GM18508 (cell line): ENCODE measurements around the gene TAP2.

Experiments used
- ATAC-seq: cut with Tn5 transposase; IDR thresholded peaks from one replicate; pipeline ENCODE4 v1.9.1; 2021; ENCODE audit warnings: moderate number of reproducible peaks; ENCODE audit not compliant: insufficient read depth, unreplicated experiment

Gene TAP2

GRCh38 chr6:32854376-32855178 lies 16.0 kb upstream of the TAP2 start:
- no peak for ATAC-seq

GRCh38 chr6:32853541-32854375 lies 15.2 kb upstream of the TAP2 start, which contains the start of the genes PSMB9 and TAP1:
TSS of gene PSMB9 (plus strand) at chr6:32854192. CDS start at chr6:32854230, 38 bp downstream.
TSS of gene TAP1 (minus strand) at chr6:32853704. CDS start at chr6:32853636, 68 bp downstream.
- ATAC-seq, result peak; percentile 34

- no peak for ATAC-seq
Observed at GRCh38 chr6:32852844-32853540, 14.5 kb upstream of the TAP2 start.

- ATAC-seq, result no peak
Observed at GRCh38 chr6:32852018-32852843, 13.7 kb upstream of the TAP2 start.

GRCh38 chr6:32851025-32851424 lies 12.5 kb upstream of the TAP2 start:
- no peak for ATAC-seq

- ATAC-seq, result no peak
Observed at GRCh38 chr6:32849126-32849525, 10.6 kb upstream of the TAP2 start.

GRCh38 chr6:32847795-32848194 lies 9.3 kb upstream of the TAP2 start:
- ATAC-seq, result no peak

- ATAC-seq, result no peak
Observed at GRCh38 chr6:32847004-32847403, 8.5 kb upstream of the TAP2 start.

GRCh38 chr6:32845384-32845884 lies 6.9 kb upstream of the TAP2 start:
- no peak for ATAC-seq

- no peak for ATAC-seq
Observed at GRCh38 chr6:32844839-32845383, 6.4 kb upstream of the TAP2 start.

- ATAC-seq, result peak; percentile 46
Observed at GRCh38 chr6:32843979-32844838, 5.7 kb upstream of the TAP2 start, which contains the start of gene PSMB8. TSS of gene PSMB8 (minus strand) at chr6:32844047. CDS start at chr6:32843996, 51 bp downstream.

- no peak for ATAC-seq
Observed at GRCh38 chr6:32843331-32843978, 4.9 kb upstream of the TAP2 start.

- no peak for ATAC-seq
Observed at GRCh38 chr6:32842690-32843089, 4.2 kb upstream of the TAP2 start.

- ATAC-seq, result no peak
Observed at GRCh38 chr6:32842021-32842650, 3.6 kb upstream of the TAP2 start.

GRCh38 chr6:32840604-32841246 lies 2.2 kb upstream of the TAP2 start:
- ATAC-seq, result no peak

- ATAC-seq, result no peak
Observed at GRCh38 chr6:32839356-32839755, 817 bp upstream of the TAP2 start.

- ATAC-seq, result no peak
Observed at GRCh38 chr6:32837651-32838113, 857 bp downstream of the TAP2 start.
